GM12873 (cell line): ENCODE measurements around the gene HSPH1.

Source experiments
- TF ChIP-seq, protein P1 (sequence below): IDR thresholded peaks from 2 replicates; pipeline ENCODE4 v1.5.1; 2012; ENCODE audit warnings: low read depth, mild to moderate bottlenecking, moderate library complexity, low read length, control low read depth; ENCODE audit not compliant: insufficient read depth; ENCODE audit errors: missing control alignments

HSPH1 gene

DNA sequence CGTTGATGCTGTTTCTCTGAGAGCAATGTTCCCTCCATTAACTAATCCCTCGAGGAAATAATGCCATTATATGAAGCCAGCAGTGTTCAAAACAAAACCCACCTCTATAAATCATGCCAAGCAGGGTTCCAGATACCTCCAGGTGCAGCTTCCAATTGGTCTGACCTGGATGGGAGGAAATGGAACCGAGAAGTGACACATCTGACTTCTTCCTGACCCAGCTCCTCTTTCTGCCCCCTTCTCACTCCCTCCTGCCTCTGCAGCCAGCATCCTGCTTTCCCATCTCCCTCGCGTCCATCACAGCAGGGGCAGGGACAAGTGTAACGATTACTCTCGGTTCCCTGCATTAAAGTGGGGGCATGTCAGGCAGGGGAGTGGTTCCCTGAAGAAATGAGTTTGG is 37.5 kb downstream of the HSPH1 start:
- TF ChIP-seq, protein P1, sequence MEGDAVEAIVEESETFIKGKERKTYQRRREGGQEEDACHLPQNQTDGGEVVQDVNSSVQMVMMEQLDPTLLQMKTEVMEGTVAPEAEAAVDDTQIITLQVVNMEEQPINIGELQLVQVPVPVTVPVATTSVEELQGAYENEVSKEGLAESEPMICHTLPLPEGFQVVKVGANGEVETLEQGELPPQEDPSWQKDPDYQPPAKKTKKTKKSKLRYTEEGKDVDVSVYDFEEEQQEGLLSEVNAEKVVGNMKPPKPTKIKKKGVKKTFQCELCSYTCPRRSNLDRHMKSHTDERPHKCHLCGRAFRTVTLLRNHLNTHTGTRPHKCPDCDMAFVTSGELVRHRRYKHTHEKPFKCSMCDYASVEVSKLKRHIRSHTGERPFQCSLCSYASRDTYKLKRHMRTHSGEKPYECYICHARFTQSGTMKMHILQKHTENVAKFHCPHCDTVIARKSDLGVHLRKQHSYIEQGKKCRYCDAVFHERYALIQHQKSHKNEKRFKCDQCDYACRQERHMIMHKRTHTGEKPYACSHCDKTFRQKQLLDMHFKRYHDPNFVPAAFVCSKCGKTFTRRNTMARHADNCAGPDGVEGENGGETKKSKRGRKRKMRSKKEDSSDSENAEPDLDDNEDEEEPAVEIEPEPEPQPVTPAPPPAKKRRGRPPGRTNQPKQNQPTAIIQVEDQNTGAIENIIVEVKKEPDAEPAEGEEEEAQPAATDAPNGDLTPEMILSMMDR = no peak

DNA sequence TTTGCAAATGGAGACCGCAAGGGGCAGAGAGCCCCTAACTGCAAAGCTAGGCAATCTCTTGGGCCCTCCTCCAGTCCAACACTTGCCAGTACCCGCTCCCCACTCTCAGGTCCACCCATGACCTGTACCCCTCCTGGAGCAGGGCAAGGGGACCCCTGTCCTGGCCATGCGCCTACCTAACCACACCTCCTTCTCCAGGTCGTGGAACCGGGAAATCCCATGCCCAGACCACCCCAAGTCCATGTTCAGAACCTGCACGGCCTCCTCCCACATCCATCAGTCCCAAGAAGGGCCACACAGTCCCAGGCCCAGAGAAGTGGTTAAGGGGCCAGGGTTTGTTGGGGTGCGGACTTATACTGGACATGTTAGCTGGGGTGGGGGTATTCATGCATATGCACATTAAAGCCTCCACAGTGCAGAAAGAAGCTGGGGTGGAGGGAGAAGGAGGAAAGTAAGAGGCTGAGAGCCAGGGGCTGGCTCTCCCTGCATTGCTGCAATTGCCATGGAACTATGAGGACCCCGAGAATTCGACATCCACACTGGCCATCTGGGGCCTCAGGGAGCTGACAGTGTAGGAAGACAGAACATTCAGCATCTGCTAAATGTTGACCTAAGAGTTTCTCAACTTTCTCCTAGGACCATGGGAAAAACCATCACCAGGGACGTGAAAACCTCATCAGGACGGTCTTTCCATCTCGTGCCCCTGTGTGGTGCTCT is 39.0 kb downstream of the HSPH1 start:
- TF ChIP-seq, protein P1 = no peak

DNA sequence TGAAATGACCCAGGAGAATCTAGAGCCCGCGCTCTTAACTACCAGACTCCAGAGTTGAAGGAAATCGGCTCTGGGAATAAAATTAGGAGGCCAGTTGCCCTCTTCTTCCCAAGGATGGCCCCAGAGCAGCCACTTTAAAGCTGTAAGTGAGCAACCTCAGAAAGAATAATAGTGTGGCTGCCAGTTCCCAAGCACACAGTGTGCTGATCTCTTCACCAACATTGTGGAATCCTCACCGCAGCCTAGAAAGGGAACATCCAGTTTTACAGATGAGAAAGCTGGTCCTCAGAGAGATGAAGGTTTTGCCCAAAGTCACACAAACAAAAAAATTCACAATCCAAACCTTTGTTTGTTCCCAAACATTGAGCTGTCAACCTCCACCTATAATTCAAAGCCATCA is 39.6 kb downstream of the HSPH1 start:
- TF ChIP-seq, protein P1 = no peak

DNA sequence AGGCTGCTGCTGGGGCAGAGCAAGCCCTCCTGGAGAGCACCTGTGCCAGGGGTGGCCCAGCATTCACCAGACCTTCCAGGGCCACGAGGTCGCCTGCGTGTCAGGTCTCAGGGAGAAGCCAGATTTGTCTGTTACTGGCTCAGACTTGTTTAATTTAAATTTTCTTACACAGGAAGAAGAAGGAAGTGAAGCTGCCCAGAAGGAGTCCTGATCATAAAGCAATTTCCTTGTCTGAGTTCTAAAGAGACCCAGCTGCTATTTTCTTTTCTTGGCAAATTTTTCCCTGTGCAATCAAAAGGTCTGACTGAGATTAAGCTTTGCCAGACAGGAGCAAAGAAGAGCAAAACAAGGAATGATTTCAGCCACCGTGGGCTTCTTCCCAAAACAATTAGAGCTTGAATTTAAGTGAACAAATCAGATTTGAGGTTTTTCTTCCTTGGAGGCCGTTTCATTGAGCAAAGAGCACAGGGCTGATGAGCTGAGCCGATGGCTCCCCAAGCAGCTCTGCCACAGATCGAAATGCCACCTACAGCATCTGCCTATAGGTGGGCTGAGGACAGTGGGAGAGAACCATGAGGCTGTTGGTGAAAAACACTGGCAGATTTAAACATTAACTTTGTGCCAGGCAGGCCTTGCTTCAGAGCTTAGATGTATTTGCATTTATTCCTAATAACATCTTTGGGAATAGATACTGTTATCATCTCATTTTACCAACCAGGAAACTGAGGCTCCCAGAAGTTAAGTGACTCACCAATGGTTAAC is 40.1 kb downstream of the HSPH1 start:
- TF ChIP-seq, protein P1 = no peak

DNA sequence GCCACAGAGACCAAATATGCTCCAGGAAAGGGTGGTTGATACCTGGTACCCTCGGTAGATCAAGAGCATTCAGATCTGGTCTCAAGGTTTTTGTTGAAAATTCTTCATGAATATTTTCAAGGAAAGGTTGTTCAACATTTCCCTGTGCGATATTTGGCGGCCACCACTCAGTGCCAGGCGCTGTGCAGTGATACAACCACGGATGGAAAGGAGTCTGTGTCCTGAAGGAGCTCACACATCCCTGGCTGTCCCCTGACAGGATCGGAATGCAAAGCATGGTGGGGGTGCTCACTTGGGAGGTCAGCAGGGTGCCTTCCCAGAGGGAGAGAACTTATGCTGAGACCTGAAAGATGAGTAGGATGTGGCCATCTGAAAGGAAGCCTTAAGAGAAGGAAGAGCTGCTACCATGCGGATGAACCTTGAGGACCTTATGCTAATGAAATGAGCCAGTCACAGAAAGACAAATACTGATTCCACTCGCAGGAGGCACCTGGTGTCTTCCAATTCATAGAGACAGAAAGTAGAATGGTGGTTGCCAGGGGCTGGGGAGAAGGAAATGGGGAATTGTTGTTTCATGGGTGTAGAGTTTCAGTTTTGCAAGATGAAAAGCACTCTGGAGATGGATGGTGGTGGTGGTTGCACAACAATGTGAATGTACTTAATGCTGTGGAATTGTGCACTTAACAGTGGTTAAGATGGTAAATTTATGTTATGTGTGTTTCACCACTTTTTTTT is 41.6 kb downstream of the HSPH1 start:
- TF ChIP-seq, protein P1 = no peak

DNA sequence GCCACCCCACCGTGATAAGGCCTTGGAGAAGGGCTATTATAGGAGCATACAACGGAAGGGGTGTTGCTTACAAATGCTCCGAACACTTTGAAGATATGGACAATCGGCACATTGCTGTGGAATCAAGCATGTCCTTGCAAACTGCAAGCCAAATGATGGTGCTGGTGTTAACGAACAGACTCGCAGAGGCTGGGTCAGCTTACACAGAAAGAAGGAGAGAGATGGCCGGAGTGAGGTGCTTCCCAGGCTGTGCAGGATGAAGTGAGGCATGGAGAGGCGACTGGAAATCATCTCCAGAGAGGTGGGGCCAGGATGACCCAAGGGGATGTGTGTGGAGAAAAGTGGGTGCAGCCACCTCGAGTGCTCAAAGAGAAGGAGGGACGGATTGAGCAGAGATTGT is 42.2 kb downstream of the HSPH1 start:
- TF ChIP-seq, protein P1 = no peak

DNA sequence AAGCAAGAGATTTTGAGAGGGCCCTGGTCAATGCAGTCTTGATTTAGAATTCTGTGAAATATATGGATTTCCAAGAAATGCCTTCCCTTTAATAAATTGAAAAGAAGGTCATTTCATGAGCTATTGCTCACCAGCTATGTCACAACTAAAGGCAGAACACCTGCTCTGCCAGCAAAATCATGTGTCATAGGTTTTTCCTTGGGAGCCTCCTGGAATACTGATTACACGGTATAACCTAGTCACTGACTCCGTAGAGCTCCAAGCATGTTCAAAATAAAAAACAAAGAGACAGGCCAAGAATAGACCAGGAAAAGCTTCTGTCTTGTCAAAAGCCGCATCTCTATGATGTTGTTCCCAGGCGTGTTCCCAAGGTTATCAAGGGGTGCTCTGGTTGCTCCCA is 45.5 kb downstream of the HSPH1 start:
- TF ChIP-seq, protein P1 = no peak
